HUES6 (cell line): ENCODE data around the gene S100A9.

ENCODE experiments used
- H3K27ac ChIP-seq: 2 replicates; pipeline ENCODE4 v1.7.0; 2013; ENCODE audit warnings: low read depth, mild to moderate bottlenecking, low read length, inconsistent platforms
- H3K27me3 ChIP-seq: 2 replicates; pipeline ENCODE4 v1.6.1; 2013; ENCODE audit warnings: low read length; ENCODE audit not compliant: control insufficient read depth, insufficient read depth
- H3K36me3 ChIP-seq: 2 replicates; pipeline ENCODE4 v1.6.1; 2013; ENCODE audit warnings: low read length; ENCODE audit not compliant: control insufficient read depth, insufficient read depth
- H3K4me1 ChIP-seq: 2 replicates; pipeline ENCODE4 v1.6.1; 2013; ENCODE audit warnings: low read length; ENCODE audit not compliant: control insufficient read depth, insufficient read depth
- H3K4me3 ChIP-seq: 2 replicates; pipeline ENCODE4 v1.5.1; 2013; ENCODE audit warnings: low read depth, low read length
- H3K9ac ChIP-seq: one replicate; pipeline ENCODE4 v1.6.1; 2013; ENCODE audit warnings: mild to moderate bottlenecking, low read length
- H3K9me3 ChIP-seq: 2 replicates; pipeline ENCODE4 v1.6.1; 2013; ENCODE audit warnings: low read depth, low read length; ENCODE audit not compliant: control insufficient read depth, insufficient read depth

The S100A9 gene

DNA sequence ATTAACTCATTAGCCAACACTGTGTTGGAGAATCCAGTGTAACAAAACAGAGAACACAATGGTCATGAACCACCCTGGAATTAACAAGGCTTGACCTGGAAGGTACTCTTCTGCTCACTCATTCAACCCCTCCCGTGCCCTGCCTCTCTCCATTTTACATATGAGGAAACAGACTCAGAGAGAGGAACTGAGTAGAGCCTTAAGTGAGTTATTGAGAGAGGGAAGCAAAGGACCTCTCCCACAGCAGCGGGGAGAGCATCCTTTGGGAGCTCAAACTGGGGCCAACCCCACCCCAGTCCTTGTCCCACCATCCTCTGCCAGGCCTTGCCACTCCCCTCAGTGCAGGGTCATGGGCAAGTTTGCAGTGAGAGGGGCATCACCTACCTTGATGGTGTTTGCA lies 16.4 kb downstream of the S100A9 start:
- H3K9ac ChIP-seq = no peak overlapping the region
- H3K36me3 ChIP-seq = no peaks in the 10 kb centered on the region
- H3K27ac ChIP-seq = no peak overlapping the region
- H3K9me3 ChIP-seq = no peaks in the 10 kb centered on the region
- H3K4me3 ChIP-seq = no peak overlapping the region
- peaks cover 6% of the 10 kb centered on the region for H3K27me3 ChIP-seq
- no peaks in the 10 kb centered on the region for H3K4me1 ChIP-seq

DNA sequence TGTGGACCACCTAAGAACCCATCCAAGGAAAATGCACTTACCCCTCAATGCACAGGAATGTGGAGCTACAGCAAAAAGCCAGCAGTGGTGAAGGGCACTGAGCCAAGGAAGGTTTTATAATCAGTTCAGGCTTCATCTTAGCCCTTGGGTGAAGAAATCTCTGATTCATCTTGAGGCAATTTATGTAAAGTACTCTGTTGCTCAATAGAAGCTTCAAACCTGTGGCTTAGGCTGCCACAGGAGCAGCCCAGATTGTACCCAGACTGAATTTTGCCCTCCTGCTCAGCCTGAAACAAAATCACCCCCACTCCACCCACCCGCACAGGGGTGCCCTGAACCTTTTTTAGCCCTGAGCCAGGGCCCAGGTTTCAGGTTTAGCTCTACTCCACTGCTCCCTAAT lies 17.9 kb downstream of the S100A9 start, which contains the start of gene S100A12:
Gene S100A12, minus strand, starts transcription at position 111 of the 400 bp plus-strand sequence. CDS start 1,029 bp downstream, outside the sequence.
- no peaks in the 10 kb centered on the region for H3K36me3 ChIP-seq
- H3K4me3 ChIP-seq = no peak within 1 kb of the TSS
- no peak within 1 kb of the TSS for H3K27ac ChIP-seq
- no peaks in the 10 kb centered on the region for H3K9me3 ChIP-seq
- peaks cover 8% of the 10 kb centered on the region for H3K27me3 ChIP-seq
- H3K9ac ChIP-seq = no peak within 1 kb of the TSS
- H3K4me1 ChIP-seq = no peaks in the 10 kb centered on the region

DNA sequence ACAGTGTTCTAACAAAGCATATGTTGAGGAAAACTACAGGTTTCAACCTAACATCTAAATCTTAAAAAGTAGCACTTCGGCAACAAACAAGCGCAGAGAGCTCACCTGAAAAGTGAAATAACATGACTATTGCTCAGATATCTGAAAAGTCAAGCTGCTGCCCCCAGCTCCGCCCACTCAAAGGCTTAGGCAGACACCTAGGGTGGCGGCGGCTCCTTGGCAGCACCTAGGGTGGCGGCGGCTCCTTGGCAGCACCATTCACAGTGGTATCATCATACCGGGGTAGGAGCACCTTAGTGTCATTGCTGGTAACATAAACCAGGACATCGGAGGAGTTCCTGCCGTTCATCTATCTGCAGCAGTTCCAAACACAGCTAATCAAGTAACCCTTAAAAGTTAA lies 21.9 kb downstream of the S100A9 start:
- Histone ChIP-seq H3K9ac (no peak overlapping the region), H3K36me3 (no peaks in the 10 kb centered on the region), H3K27me3 (peaks cover 9% of the 10 kb centered on the region; the same call in 1 of the 2 replicates), H3K4me3 (no peak overlapping the region), H3K9me3 (no peaks in the 10 kb centered on the region), H3K27ac (no peak overlapping the region), H3K4me1 (no peaks in the 10 kb centered on the region)

- H3K27ac ChIP-seq = no peak overlapping the region
- peaks cover 9% of the 10 kb centered on the region; the same call in 1 of the 2 replicates for H3K27me3 ChIP-seq
- no peak overlapping the region for H3K9ac ChIP-seq
- no peaks in the 10 kb centered on the region for H3K4me1 ChIP-seq
- no peaks in the 10 kb centered on the region for H3K36me3 ChIP-seq
- H3K9me3 ChIP-seq = no peaks in the 10 kb centered on the region
- no peak overlapping the region for H3K4me3 ChIP-seq
These were observed 23.1 kb downstream of the S100A9 start for GRCh38 chr1:153380711-153381110.

DNA sequence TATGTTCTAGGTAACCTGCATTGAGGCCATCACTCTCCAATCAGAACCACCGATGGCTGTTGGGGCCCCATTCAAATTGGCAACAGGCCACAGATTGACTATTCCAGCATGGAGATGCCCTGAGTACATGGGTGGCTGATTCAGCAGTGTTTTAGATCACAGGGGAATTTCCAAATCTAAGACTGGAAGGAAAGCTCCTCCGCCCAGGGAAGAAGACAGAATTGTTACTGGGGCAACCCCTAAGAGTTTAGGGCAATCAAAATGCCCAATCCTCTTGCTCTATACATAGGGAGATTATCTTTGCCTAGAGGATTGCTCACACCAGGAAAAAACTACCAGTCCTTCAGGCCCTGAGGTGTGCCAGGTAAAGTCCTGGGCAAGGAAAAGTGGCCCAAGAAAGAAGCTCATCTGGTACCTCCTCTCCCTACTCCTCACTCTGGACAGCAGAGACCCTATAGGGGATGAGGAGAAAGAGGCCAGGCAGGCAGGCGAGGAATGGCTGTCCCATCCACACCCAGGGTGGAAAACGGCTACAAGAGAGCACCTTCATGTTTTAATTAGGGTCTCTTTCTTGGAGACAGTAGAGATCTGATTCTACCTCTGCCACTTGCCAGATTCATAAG lies 27.4 kb downstream of the S100A9 start:
- Histone ChIP-seq H3K36me3 (no peaks in the 10 kb centered on the region), H3K27ac (no peak overlapping the region), H3K9ac (no peak overlapping the region), H3K27me3 (0 out of 2 replicates have a peak, but pooled peaks cover 4% of the 10 kb centered on the region), H3K4me3 (no peak overlapping the region), H3K4me1 (no peaks in the 10 kb centered on the region), H3K9me3 (no peaks in the 10 kb centered on the region)

- Histone ChIP-seq H3K4me1 (no peaks in the 10 kb centered on the region), H3K27me3 (0 out of 2 replicates have a peak, but pooled peaks cover 6% of the 10 kb centered on the region), H3K9me3 (no peaks in the 10 kb centered on the region), H3K36me3 (no peaks in the 10 kb centered on the region), H3K4me3 (no peak overlapping the region), H3K27ac (no peak overlapping the region), H3K9ac (no peak overlapping the region)
These were observed 28.8 kb downstream of the S100A9 start for GRCh38 chr1:153386500-153386901.

GRCh38 chr1:153387001-153387400 lies 29.3 kb downstream of the S100A9 start:
- H3K9ac ChIP-seq = no peak overlapping the region
- H3K4me3 ChIP-seq = no peak overlapping the region
- H3K9me3 ChIP-seq = no peaks in the 10 kb centered on the region
- H3K36me3 ChIP-seq = no peaks in the 10 kb centered on the region
- 0 out of 2 replicates have a peak, but pooled peaks cover 6% of the 10 kb centered on the region for H3K27me3 ChIP-seq
- H3K27ac ChIP-seq = no peak overlapping the region
- H3K4me1 ChIP-seq = no peaks in the 10 kb centered on the region

- no peaks in the 10 kb centered on the region for H3K36me3 ChIP-seq
- 0 out of 2 replicates have a peak, but pooled peaks cover 6% of the 10 kb centered on the region for H3K27me3 ChIP-seq
- no peak overlapping the region for H3K27ac ChIP-seq
- H3K4me3 ChIP-seq = no peak overlapping the region
- H3K9me3 ChIP-seq = no peaks in the 10 kb centered on the region
- no peak overlapping the region for H3K9ac ChIP-seq
- H3K4me1 ChIP-seq = no peaks in the 10 kb centered on the region
These were observed 30.1 kb downstream of the S100A9 start for GRCh38 chr1:153387785-153388184.

- Histone ChIP-seq H3K4me1 (no peaks in the 10 kb centered on the region), H3K9me3 (no peaks in the 10 kb centered on the region), H3K36me3 (no peaks in the 10 kb centered on the region), H3K27me3 (0 out of 2 replicates have a peak, but pooled peaks cover 3% of the 10 kb centered on the region), H3K27ac (no peak overlapping the region), H3K4me3 (no peak overlapping the region), H3K9ac (no peak overlapping the region)
These were observed 31.7 kb downstream of the S100A9 start for GRCh38 chr1:153389401-153389800.

GRCh38 chr1:153389973-153390879 lies 32.6 kb downstream of the S100A9 start:
- no peaks in the 10 kb centered on the region for H3K9me3 ChIP-seq
- peaks cover 6% of the 10 kb centered on the region for H3K27me3 ChIP-seq
- H3K9ac ChIP-seq = no peak overlapping the region
- H3K36me3 ChIP-seq = no peaks in the 10 kb centered on the region
- H3K27ac ChIP-seq = no peak overlapping the region
- no peaks in the 10 kb centered on the region for H3K4me1 ChIP-seq
- H3K4me3 ChIP-seq = no peak overlapping the region
